GM23338 (cell line): ENCODE measurements around the gene ANKIB1.
"Not testable (repeated sequence)": the region's sequence is repeated elsewhere in the genome, so short reads cannot be mapped to it uniquely, and the experiment has no call there.

Experiments used
- CTCF ChIP-seq, 2 experiments: fragments of 200-600 bp in 1 of 2; sonication (generic) in 1 of 2; conservative IDR thresholded peaks; 2 replicates each; pipeline versions ENCODE4 v1.5.1 to v1.6.1; 2016 to 2017; ENCODE audit warnings: antibody characterized with exemption in 2 of 2, low read depth in 2 of 2, mild to moderate bottlenecking in 2 of 2, moderate library complexity in 1 of 2
- EZH2 ChIP-seq: fragments of 200-600 bp; sonication (generic); IDR thresholded peaks from one replicate; pipeline ENCODE4 v1.8.0; 2017; ENCODE audit warnings: antibody characterized with exemption, mild to moderate bottlenecking, low read depth; ENCODE audit not compliant: unreplicated experiment
- EZH2phosphoT487 ChIP-seq: fragments of 200-600 bp; sonication (generic); IDR thresholded peaks from one replicate; pipeline ENCODE4 v1.8.1; 2018; ENCODE audit warnings: antibody characterized with exemption; ENCODE audit not compliant: unreplicated experiment
- POLR2AphosphoS5 ChIP-seq: IDR thresholded peaks from 2 replicates; pipeline ENCODE4 v1.6.1; 2016; ENCODE audit warnings: antibody characterized with exemption, low read depth
- REST ChIP-seq: IDR thresholded peaks from one replicate; pipeline ENCODE4 v1.6.1; 2018; ENCODE audit warnings: antibody characterized with exemption; ENCODE audit not compliant: unreplicated experiment
- ZNF114 ChIP-seq: fragments of 250-450 bp; sonication (Bioruptor Pico); IDR thresholded peaks from 2 replicates; pipeline ENCODE4 v1.5.0; 2020; ENCODE audit warnings: mild to moderate bottlenecking, moderate library complexity
- ZNF462 ChIP-seq: fragments of 250-450 bp; sonication (Bioruptor Pico); IDR thresholded peaks from 2 replicates; pipeline ENCODE4 v1.5.0; 2020; ENCODE audit warnings: mild to moderate bottlenecking, moderate library complexity

- not testable (repeated sequence) for TF ChIP-seq CTCF (conservative IDR thresholded peaks at IDR 0.05; ENCODE audit: low read depth in 2 of 2); POLR2AphosphoS5; EZH2phosphoT487; EZH2; ZNF114 (CRISPR knock-in tag); REST; ZNF462 (CRISPR knock-in tag)
Measured at GRCh38 chr7:92442720-92443119, 196.9 kb downstream of the ANKIB1 start.
